ENCODE results near the gene LDLRAD4.

Gene LDLRAD4

GRCh38 chr18:13363359-13363758, 144.8 kb downstream of the LDLRAD4 start:
- Histone ChIP-seq H3K4me1 (peaks cover 45 to 79% (median 66%) of the 10 kb centered on the region in 10 experiments), H4K20me1 (peaks cover 0 to 42% (median 6%) of the 10 kb centered on the region in 11 experiments; a peak in 6 of 22 replicates), H3K27ac (no peak overlapping the region), H3K9me3 (replicated peaks in 1 of 11) (peaks cover 0 to 28% (median 12%) of the 10 kb centered on the region in 11 experiments; a peak in 14 of 22 replicates), H3K9ac (no peak overlapping the region), H3K4me3 (no peak overlapping the region), H3K27me3 (no peaks in the 10 kb centered on the region), H3K36me3 (peaks cover 0 to 38% (median 5%) of the 10 kb centered on the region in 11 experiments; a peak in 12 of 22 replicates), H3K4me2 (peak overlapping the region in 6 of 11 experiments; percentile 0 to 79 (median 66); a peak in 9 of 22 replicates)
- TF ChIP-seq Cebpa-rat (IDR thresholded peaks at IDR 0.05): no peak

- H3K4me2 ChIP-seq: peak overlapping the region in 3 of 11 experiments; percentile 1 to 34 (median 1); a peak in 5 of 22 replicates
- no peak overlapping the region; a peak in 1 of 22 replicates for H3K9ac ChIP-seq
- peaks cover 0 to 18% (median 5%) of the 10 kb centered on the region in 11 experiments; a peak in 11 of 22 replicates for H3K9me3 ChIP-seq (replicated peaks in 1 of 11)
- peaks cover 0 to 27% (median 0%) of the 10 kb centered on the region in 11 experiments; a peak in 12 of 22 replicates for H3K36me3 ChIP-seq
- H3K4me1 ChIP-seq: peaks cover 43 to 83% (median 70%) of the 10 kb centered on the region in 10 experiments
- TF ChIP-seq Cebpa-rat (IDR thresholded peaks at IDR 0.05): no peak
- no peak overlapping the region for H3K4me3 ChIP-seq
- peaks cover 0 to 50% (median 6%) of the 10 kb centered on the region in 11 experiments; a peak in 6 of 22 replicates for H4K20me1 ChIP-seq
- H3K27ac ChIP-seq: no peak overlapping the region
- H3K27me3 ChIP-seq: no peaks in the 10 kb centered on the region
These were observed 146.2 kb downstream of the LDLRAD4 start for GRCh38 chr18:13364721-13365205.

- H3K4me3 ChIP-seq: no peak overlapping the region
- no peak for TF ChIP-seq Cebpa-rat (IDR thresholded peaks at IDR 0.05)
- peaks cover 52 to 96% (median 83%) of the 10 kb centered on the region in 10 experiments for H3K4me1 ChIP-seq
- H3K4me2 ChIP-seq: peak overlapping the region in 9 of 11 experiments; percentile 29 to 65 (median 45); a peak in 17 of 22 replicates
- H3K27me3 ChIP-seq: no peaks in the 10 kb centered on the region
- peak overlapping the region in 5 of 11 experiments; percentile 2 to 37 (median 15); a peak in 1 of 22 replicates for H3K27ac ChIP-seq
- H3K9me3 ChIP-seq (replicated peaks in 1 of 11): peaks cover 0 to 5% (median 0%) of the 10 kb centered on the region in 11 experiments; a peak in 4 of 22 replicates
- H4K20me1 ChIP-seq: peaks cover 0 to 50% (median 6%) of the 10 kb centered on the region in 11 experiments; a peak in 6 of 22 replicates
- H3K9ac ChIP-seq: peak overlapping the region in 1 of 11 experiments; percentile 15; a peak in 1 of 22 replicates
- peaks cover 0 to 25% (median 0%) of the 10 kb centered on the region in 11 experiments; a peak in 8 of 22 replicates for H3K36me3 ChIP-seq
These were observed 147.6 kb downstream of the LDLRAD4 start for GRCh38 chr18:13366131-13366530.

GRCh38 chr18:13366541-13366940, 148.0 kb downstream of the LDLRAD4 start:
- peak overlapping the region in 1 of 11 experiments; percentile 15; a peak in 1 of 22 replicates for H3K9ac ChIP-seq
- peak overlapping the region in 5 of 11 experiments; percentile 5 to 39 (median 25); a peak in 4 of 22 replicates for H3K27ac ChIP-seq
- no peak for TF ChIP-seq Cebpa-rat (IDR thresholded peaks at IDR 0.05)
- H3K4me2 ChIP-seq: peak overlapping the region; percentile 24 to 65 (median 45)
- peaks cover 0 to 2% (median 0%) of the 10 kb centered on the region in 11 experiments; a peak in 2 of 22 replicates for H3K9me3 ChIP-seq (replicated peaks in 1 of 11)
- peaks cover 56 to 97% (median 87%) of the 10 kb centered on the region in 10 experiments for H3K4me1 ChIP-seq
- H3K36me3 ChIP-seq: peaks cover 0 to 23% (median 0%) of the 10 kb centered on the region in 11 experiments; a peak in 6 of 22 replicates
- H3K27me3 ChIP-seq: no peaks in the 10 kb centered on the region
- H4K20me1 ChIP-seq: peaks cover 0 to 48% (median 6%) of the 10 kb centered on the region in 11 experiments; a peak in 6 of 22 replicates
- no peak overlapping the region for H3K4me3 ChIP-seq

GRCh38 chr18:13366962-13367892, 148.7 kb downstream of the LDLRAD4 start:
- H3K9ac ChIP-seq: peak overlapping the region in 1 of 11 experiments; percentile 15; a peak in 2 of 22 replicates
- peaks cover 0 to 16% (median 0%) of the 10 kb centered on the region in 11 experiments; a peak in 4 of 22 replicates for H3K36me3 ChIP-seq
- no peak overlapping the region for H3K4me3 ChIP-seq
- H3K27me3 ChIP-seq: no peaks in the 10 kb centered on the region
- H3K27ac ChIP-seq: peak overlapping the region in 7 of 11 experiments; percentile 5 to 39 (median 17); a peak in 5 of 22 replicates
- TF ChIP-seq Cebpa-rat (IDR thresholded peaks at IDR 0.05): no peak
- H3K4me1 ChIP-seq: peaks cover 60 to 97% (median 91%) of the 10 kb centered on the region in 10 experiments
- H3K4me2 ChIP-seq: peak overlapping the region; percentile 24 to 97 (median 49)
- peaks cover 0 to 47% (median 6%) of the 10 kb centered on the region in 11 experiments; a peak in 6 of 22 replicates for H4K20me1 ChIP-seq
- no peaks in the 10 kb centered on the region for H3K9me3 ChIP-seq (replicated peaks in 1 of 11)

- Histone ChIP-seq H3K27ac (peak overlapping the region in 1 of 11 experiments; percentile 37; a peak in 1 of 22 replicates), H3K9ac (no peak overlapping the region), H4K20me1 (peaks cover 0 to 52% (median 6%) of the 10 kb centered on the region in 11 experiments; a peak in 6 of 22 replicates), H3K27me3 (no peaks in the 10 kb centered on the region), H3K9me3 (replicated peaks in 1 of 11) (no peaks in the 10 kb centered on the region), H3K4me2 (peak overlapping the region in 8 of 11 experiments; percentile 24 to 99 (median 51); a peak in 8 of 22 replicates), H3K36me3 (peaks cover 0 to 13% (median 0%) of the 10 kb centered on the region in 11 experiments; a peak in 5 of 22 replicates), H3K4me3 (no peak overlapping the region), H3K4me1 (peaks cover 59 to 97% (median 91%) of the 10 kb centered on the region in 10 experiments)
- TF ChIP-seq Cebpa-rat (IDR thresholded peaks at IDR 0.05): no peak
These were observed 149.7 kb downstream of the LDLRAD4 start for GRCh38 chr18:13368080-13368813.

GRCh38 chr18:13369353-13369752, 150.8 kb downstream of the LDLRAD4 start:
- H3K27me3 ChIP-seq: peaks cover 0 to 5% (median 0%) of the 10 kb centered on the region in 11 experiments; a peak in 2 of 22 replicates
- H3K4me2 ChIP-seq: peak overlapping the region; percentile 33 to 99 (median 47); a peak in 19 of 22 replicates
- no peak overlapping the region for H3K9ac ChIP-seq
- H3K36me3 ChIP-seq: peaks cover 0 to 13% (median 0%) of the 10 kb centered on the region in 11 experiments; a peak in 5 of 22 replicates
- H3K4me3 ChIP-seq: no peak overlapping the region
- H3K4me1 ChIP-seq: peaks cover 59 to 100% (median 98%) of the 10 kb centered on the region in 10 experiments
- 0 out of 22 replicates have a peak overlapping the region, but pooled peaks of 1 of the 11 experiments have one; percentile 5 for H3K27ac ChIP-seq
- TF ChIP-seq Cebpa-rat (IDR thresholded peaks at IDR 0.05): no peak
- peaks cover 0 to 57% (median 6%) of the 10 kb centered on the region in 11 experiments; a peak in 8 of 22 replicates for H4K20me1 ChIP-seq
- no peaks in the 10 kb centered on the region for H3K9me3 ChIP-seq (replicated peaks in 1 of 11)

All from BLaER1 treated with 17β-estradiol and CSF1 and Interleukin-3, amounts not matched to agents 10 nM and 100 nM (cell line).